Esophagus muscularis mucosa (tissue), 3 donors: Measurements from ENCODE around the gene PSAP.

Source experiments
- EP300 ChIP-seq: sonication (generic); formaldehyde crosslinking; IDR thresholded peaks from one replicate; pipeline ENCODE4 v1.6.1; 2017; ENCODE audit warnings: antibody characterized with exemption
- POLR2AphosphoS5 ChIP-seq, 2 donors: sonication (generic); formaldehyde crosslinking; IDR thresholded peaks; one replicate each; pipeline ENCODE4 v1.6.1; 2017; ENCODE audit warnings: antibody characterized with exemption in 2 of 2

DNA sequence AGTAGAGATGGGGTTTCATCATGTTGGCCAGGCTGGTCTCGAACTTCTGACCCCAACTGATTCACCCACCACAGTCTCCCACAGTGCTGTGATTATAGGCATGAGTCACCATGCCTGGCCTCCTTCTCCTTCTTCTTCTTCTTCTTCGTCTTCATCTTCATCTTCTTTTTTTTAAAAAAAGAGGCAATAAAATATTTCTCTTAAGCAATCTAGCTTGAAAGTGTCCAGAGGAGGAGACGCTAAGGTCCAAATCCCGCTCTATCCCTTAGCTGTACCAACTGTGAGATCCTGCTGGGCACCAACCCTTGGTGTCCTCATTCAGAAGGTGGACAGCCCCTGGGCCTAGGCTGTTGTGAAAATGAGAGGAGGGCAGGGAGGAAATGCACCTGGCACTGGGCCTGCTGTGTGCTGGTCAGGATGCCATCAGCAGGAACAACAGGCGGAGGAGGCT is 13.9 kb upstream of the PSAP start:
- TF ChIP-seq POLR2AphosphoS5 (IDR thresholded peaks at IDR 0.05): no peak
- no peak for TF ChIP-seq EP300
